D721Med (cell line): ENCODE results near the gene XXYLT1.

Source experiments
- DNase-seq: peaks from one replicate; pipeline ENCODE4 v3.0.0; 2011; ENCODE audit warnings: low spot score; ENCODE audit not compliant: insufficient read length
- FAIRE-seq: peaks from 2 replicates; lab custom pipeline; 2011; peaks lifted over from hg19 to GRCh38; lab: Jason Lieb, UNC
- TF ChIP-seq, protein P1 (sequence below): IDR thresholded peaks from 2 replicates; pipeline ENCODE4 v1.5.1; 2012; ENCODE audit warnings: mild to moderate bottlenecking, control low read depth; ENCODE audit not compliant: insufficient read depth; ENCODE audit errors: missing control alignments

Gene XXYLT1

DNA sequence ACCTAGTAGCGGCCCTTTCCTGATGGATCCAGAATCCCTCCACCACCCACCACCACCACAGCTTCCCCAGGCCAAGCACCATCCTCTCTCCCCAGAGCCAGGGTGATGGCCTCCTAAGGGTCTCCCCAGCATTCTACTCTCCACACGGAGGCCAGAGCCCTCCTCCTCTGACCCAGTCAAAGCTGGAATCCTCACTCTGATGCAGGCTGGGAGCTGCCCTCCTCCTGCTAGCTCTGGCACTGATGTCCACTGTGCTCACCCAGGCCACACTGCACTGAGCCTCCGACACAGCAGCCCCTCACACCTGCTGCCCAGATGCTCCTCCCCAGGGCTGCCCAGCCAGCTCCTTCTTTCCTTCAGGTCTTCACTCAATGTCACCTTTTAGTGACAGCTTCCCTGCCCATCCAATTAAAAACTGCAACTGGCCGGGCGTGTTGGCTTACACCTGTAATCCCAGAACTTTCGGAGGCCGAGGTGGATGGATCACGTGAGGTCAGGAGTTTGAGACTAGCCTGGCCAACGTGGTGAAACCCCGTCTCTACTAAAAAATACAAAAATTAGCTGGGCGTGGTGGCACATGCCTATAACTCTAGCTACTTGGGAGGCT is 21.0 kb downstream of the XXYLT1 start:
- FAIRE-seq (no peak), DNase-seq (no peak)
- TF ChIP-seq, protein P1, sequence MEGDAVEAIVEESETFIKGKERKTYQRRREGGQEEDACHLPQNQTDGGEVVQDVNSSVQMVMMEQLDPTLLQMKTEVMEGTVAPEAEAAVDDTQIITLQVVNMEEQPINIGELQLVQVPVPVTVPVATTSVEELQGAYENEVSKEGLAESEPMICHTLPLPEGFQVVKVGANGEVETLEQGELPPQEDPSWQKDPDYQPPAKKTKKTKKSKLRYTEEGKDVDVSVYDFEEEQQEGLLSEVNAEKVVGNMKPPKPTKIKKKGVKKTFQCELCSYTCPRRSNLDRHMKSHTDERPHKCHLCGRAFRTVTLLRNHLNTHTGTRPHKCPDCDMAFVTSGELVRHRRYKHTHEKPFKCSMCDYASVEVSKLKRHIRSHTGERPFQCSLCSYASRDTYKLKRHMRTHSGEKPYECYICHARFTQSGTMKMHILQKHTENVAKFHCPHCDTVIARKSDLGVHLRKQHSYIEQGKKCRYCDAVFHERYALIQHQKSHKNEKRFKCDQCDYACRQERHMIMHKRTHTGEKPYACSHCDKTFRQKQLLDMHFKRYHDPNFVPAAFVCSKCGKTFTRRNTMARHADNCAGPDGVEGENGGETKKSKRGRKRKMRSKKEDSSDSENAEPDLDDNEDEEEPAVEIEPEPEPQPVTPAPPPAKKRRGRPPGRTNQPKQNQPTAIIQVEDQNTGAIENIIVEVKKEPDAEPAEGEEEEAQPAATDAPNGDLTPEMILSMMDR: no peak

DNA sequence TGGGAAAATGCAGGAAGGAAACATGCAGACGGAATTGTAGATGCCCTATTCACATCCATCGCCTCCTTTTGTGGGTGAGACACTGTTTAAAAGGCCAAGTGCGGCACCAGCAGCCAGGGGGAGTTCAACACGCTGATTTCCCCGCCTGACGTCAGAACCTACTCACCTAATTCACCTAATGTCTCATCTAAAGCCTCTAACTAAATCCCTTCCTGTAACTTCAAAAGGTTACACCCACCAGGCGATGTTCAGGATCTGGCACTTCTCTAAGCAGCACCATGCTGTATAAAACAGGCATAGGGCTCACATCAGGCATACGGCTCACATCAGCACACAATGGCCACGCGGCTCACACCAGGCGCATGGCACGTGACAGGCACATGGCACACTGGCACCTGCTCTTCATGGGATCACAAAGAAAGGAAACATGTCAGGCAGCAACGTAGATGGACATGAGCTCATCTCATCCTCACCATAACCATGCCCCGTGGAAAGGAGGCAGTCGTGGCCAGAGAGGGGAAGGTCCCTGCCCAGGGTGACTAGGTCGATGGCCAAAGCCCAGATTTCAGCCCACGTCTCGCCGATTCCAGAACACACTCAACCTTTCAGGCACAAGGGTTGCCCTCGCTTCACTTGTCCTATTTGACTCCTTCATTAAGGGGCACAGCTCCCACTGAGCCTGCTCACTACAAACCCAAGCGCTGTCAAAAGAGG is 21.7 kb downstream of the XXYLT1 start:
- TF ChIP-seq, protein P1: no peak
- FAIRE-seq (no peak), DNase-seq (no peak)

DNA sequence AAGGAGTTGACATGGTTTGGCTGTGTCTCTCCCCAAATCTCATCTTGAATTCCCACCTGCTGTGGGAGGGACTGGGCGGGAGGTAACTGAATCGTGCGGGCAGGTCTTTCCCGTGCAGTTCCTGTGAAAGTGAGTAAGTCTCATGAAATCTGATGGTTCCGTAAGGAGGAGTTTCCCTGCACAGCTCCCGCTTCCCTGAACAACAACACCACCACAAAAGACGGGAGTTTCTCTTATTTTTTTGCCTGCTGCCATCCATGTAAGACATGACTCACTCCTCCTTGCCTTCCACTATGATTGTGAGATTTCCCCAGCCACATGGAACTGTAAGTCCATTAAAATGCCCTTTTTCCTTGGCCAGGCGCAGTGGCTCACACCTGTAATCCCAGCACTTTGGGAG is 22.7 kb downstream of the XXYLT1 start:
- TF ChIP-seq, protein P1: no peak
- FAIRE-seq (no peak), DNase-seq (no peak)

DNA sequence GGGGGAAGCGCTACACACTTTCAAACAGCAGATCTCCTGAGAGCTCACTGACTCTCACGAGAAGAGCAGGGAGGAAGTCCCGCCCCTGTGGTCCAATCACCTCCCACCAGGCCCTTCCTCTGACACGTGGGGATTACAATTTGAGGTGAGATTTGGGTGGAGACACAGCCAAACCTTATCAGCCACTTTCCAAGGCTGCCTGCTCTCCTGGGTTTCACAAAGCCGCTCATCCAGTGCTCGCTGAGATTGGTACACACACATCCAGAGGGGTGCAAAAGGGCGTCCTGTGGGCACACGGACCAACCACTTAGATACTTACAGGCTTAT is 23.1 kb downstream of the XXYLT1 start:
- TF ChIP-seq, protein P1: no peak
- DNase-seq: no peak
- no peak for FAIRE-seq

DNA sequence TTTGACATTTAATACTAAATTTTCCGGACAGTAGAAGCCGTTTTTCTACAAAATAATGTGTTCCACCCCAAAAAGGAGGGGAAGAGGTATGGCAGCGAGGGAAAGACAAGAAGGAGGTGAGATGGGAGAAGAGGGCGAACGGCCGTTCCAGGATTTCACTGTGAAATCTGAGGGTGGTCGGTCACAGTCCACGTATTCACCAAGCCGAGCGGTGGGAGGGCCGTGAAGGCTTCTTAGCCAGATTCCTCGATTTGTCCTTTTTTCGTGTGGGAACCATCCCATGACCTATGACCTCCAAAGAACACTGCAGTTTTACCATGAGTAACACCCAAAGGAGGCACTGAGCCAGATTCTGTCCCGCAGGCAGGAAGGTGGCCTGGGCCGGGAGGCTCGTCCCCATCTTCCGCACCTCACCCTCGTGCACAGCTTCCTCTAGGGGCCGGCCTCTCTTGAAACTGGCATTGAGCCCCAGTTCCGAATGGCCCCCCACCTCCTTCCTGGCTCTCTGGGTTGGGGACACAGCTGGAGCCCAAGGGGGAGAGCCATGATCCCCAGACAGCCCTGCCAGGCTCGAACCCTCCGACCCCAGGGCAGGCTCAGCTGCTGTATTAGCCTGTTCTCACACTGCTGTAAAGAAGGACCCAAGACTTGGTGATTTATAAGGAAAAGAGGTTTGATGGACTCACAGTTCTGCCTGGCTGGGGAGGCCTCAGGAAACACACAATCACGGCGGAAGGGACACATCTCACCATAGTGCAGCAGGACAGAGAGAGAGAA is 23.7 kb downstream of the XXYLT1 start:
- FAIRE-seq: no peak
- no peak for DNase-seq

DNA sequence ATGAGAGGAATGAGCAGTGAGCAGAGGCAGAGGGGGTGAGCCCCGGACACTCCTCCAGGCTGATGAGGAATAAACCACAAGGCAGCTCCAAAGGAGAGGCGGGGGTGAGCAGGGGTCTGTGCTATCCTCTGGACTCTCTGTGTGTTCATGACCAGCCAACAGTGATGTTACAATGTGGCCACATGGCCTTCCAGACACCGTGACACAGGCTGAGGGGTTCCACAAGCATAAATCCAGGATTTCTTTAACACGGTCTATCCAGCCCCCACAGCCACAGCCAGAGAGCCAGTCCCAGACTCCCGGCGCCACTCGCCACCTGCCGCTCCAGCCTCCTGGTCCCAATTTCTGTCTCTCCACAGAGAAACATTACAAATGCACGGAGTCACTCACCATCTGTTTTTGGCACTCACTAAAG is 24.4 kb downstream of the XXYLT1 start:
- DNase-seq (peak; percentile 75), FAIRE-seq (no peak)
- TF ChIP-seq, protein P1: no peak

More for the DNA sequence above, 23.7 kb downstream of the XXYLT1 start:
- TF ChIP-seq, protein P1: no peak
